ENCODE measurements around the gene MAP1B. TPM values are rescaled to one million over a fixed set of nuclear protein-coding genes. Genes with fewer than 3 reads are reported as not detected.
"Not testable (repeated sequence)": the region's sequence is repeated elsewhere in the genome, so short reads cannot be mapped to it uniquely, and the experiment has no call there.

MAP1B gene
- total and polyA plus RNA-seq, 2 of the 4 experiments (the other 2 are of a cell fraction): 41.1 to 183 TPM

- H4K5ac ChIP-seq (ENCODE audit: low read depth, low read length); H2BK5ac ChIP-seq (ENCODE audit: low read depth, low read length, poor library complexity, severe bottlenecking); H3K4ac ChIP-seq (ENCODE audit: low read depth, low read length); in situ Hi-C loops (cut with MboI; ENCODE audit: low sequenced_read_pairs); H2AFZ ChIP-seq (replicated peaks; ENCODE audit: low read length, poor library complexity); H3K4me2 ChIP-seq (ENCODE audit: low read depth, low read length); BruUV-seq (replicated peaks); H3K9me3 ChIP-seq (ENCODE audit: control insufficient read depth, insufficient read depth, low read length); H3K4me1 ChIP-seq (ENCODE audit: control insufficient read depth, insufficient read depth, low read length); H3K36me3 ChIP-seq (ENCODE audit: control insufficient read depth, insufficient read depth, low read length); H3K9me1 ChIP-seq (ENCODE audit: insufficient read depth, low read length); H2BK15ac ChIP-seq (ENCODE audit: low read depth, low read length); H3K23ac ChIP-seq (ENCODE audit: low read depth, low read length); H3K27ac ChIP-seq (ENCODE audit: insufficient read depth, low read length); H3K18ac ChIP-seq (ENCODE audit: low read depth, low read length); H4K20me1 ChIP-seq (ENCODE audit: insufficient read depth, low read length); H3K56ac ChIP-seq (ENCODE audit: extremely low read depth, insufficient read depth, low read length); ATAC-seq (ENCODE audit: low read depth); H2AK9ac ChIP-seq (replicated peaks; ENCODE audit: low read depth, low read length, poor library complexity); DNase-seq; intact Hi-C loops (cut with micrococcal nuclease); dilution Hi-C loops (cut with HindIII; ENCODE audit: low sequenced_read_pairs, unreplicated experiment); H4K91ac ChIP-seq (ENCODE audit: insufficient read depth, low read depth, low read length); H3K4me3 ChIP-seq (ENCODE audit: insufficient read depth, low read depth, low read length); H4K8ac ChIP-seq (ENCODE audit: low read depth in 2 of 2, low read length in 2 of 2); H2BK20ac ChIP-seq (ENCODE audit: low read depth, low read length); H3K79me1 ChIP-seq (ENCODE audit: low read depth in 1 of 2, low read length in 2 of 2); H2BK120ac ChIP-seq (ENCODE audit: low read depth, low read length); H2AK5ac ChIP-seq (ENCODE audit: low read depth, low read length); H3K14ac ChIP-seq (replicated peaks; ENCODE audit: low read depth, low read length); H3K9ac ChIP-seq (ENCODE audit: low read depth, low read length); CTCF ChIA-PET; H3K27me3 ChIP-seq (ENCODE audit: control insufficient read depth, insufficient read depth, low read length); POLR2A ChIA-PET (ENCODE audit: unreplicated experiment): not testable (repeated sequence)
- WGBS, 2 experiments (ENCODE audit: extremely low coverage in 2 of 2, insufficient read length in 1 of 2): no CpG with 5 or more reads among the region's 8 CpGs
Measured at GRCh38 chr5:72089713-72090112, 17.6 kb upstream of the MAP1B start.
